ENCODE results near the gene TTC28. TPM values are rescaled to one million over a fixed set of nuclear protein-coding genes. Genes with fewer than 3 reads are reported as not detected.
"Not testable (repeated sequence)": the region's sequence is repeated elsewhere in the genome, so short reads cannot be mapped to it uniquely, and the experiment has no call there.

The TTC28 gene
- total and polyA plus RNA-seq, 2 donors (not counting 3 experiments of a cell fraction or from before 2014, with no cell fraction given) = 16.5 to 51.1 TPM

DNA sequence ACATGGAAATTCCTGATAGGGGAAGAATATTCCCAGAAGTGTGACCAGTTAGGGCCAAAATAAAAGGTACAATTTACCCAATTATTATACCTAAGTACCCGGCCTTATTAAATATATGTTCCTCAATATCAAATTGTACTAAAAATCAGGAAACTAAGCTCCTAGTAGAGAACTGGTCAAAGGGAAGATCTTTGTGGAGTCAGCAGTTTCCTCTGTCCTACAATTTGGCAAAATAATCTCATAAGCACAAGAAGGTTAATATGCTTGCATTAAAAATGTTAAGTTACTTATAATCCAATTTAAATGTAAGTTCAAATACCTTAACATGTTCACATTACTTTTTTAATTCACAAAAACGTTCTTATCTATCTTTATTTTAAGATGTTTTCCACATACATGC, 10.3 kb downstream of the TTC28 start:
- H4K20me1 ChIP-seq (replicated peaks; ENCODE audit: control insufficient read depth, extremely low read depth, insufficient read depth, low read length) = no peaks in the 10 kb centered on the region
- no peak overlapping the region for H3K4me3 ChIP-seq (replicated peaks in 1 of 3; ENCODE audit: insufficient read depth in 1 of 3, low read depth in 1 of 3, low read length in 3 of 3)
- peaks cover 10% of the 10 kb centered on the region for H3K79me2 ChIP-seq (ENCODE audit: control insufficient read depth, insufficient read depth, low read length)
- no peak for DNase-seq (ENCODE audit: low read depth, low spot score)
- intact Hi-C loops (cut with micrococcal nuclease) (no loop called here), dilution Hi-C loops (cut with MboI; ENCODE audit: extremely low pct_ligation_motif_present, low sequenced_read_pairs) (no loop called here)
- H3K36me3 ChIP-seq (ENCODE audit: control insufficient read depth in 2 of 2, extremely low read depth in 1 of 2, insufficient read depth in 2 of 2, low read length in 2 of 2) = no peaks in the 10 kb centered on the region
- FAIRE-seq = no peak
- no peaks in the 10 kb centered on the region for H3K9me3 ChIP-seq (replicated peaks; ENCODE audit: control insufficient read depth, insufficient read depth, low read length)
- no peak overlapping the region for H2AFZ ChIP-seq (ENCODE audit: low read depth, low read length)
- BruUV-seq (replicated peaks) = no TSS peak
- no peak overlapping the region for H3K4me2 ChIP-seq (ENCODE audit: insufficient read depth, low read length)
- TF ChIP-seq POLR2A (IDR thresholded peaks at IDR 0.05; ENCODE audit: low read depth, low read length) = no peak
- TF ChIP-seq MAX (IDR thresholded peaks at IDR 0.05; ENCODE audit: insufficient read depth, insufficient read length) = no peak
- TF ChIP-seq JUN (IDR thresholded peaks at IDR 0.05; ENCODE audit: borderline replicate concordance, insufficient read depth, insufficient read length, low read depth) = no peak
- no peak for TF ChIP-seq FOS (IDR thresholded peaks at IDR 0.05; ENCODE audit: borderline replicate concordance, insufficient read depth, low read length)
- TF ChIP-seq EZH2 (IDR thresholded peaks at IDR 0.05; ENCODE audit: borderline replicate concordance, low read depth, low read length, severe bottlenecking) = no peak
- no peak for TF ChIP-seq MYC (IDR thresholded peaks at IDR 0.05; ENCODE audit: low read depth, low read length)
- TF ChIP-seq, protein P1, sequence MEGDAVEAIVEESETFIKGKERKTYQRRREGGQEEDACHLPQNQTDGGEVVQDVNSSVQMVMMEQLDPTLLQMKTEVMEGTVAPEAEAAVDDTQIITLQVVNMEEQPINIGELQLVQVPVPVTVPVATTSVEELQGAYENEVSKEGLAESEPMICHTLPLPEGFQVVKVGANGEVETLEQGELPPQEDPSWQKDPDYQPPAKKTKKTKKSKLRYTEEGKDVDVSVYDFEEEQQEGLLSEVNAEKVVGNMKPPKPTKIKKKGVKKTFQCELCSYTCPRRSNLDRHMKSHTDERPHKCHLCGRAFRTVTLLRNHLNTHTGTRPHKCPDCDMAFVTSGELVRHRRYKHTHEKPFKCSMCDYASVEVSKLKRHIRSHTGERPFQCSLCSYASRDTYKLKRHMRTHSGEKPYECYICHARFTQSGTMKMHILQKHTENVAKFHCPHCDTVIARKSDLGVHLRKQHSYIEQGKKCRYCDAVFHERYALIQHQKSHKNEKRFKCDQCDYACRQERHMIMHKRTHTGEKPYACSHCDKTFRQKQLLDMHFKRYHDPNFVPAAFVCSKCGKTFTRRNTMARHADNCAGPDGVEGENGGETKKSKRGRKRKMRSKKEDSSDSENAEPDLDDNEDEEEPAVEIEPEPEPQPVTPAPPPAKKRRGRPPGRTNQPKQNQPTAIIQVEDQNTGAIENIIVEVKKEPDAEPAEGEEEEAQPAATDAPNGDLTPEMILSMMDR (IDR thresholded peaks at IDR 0.05; ENCODE audit: extremely low read depth in 1 of 2, insufficient read depth in 1 of 2, low read depth in 1 of 2, low read length in 2 of 2) = no peak
- no peak for TF ChIP-seq POLR2AphosphoS5 (IDR thresholded peaks at IDR 0.05; ENCODE audit: insufficient read depth, low read depth, low read length)
- TF ChIP-seq GATA2 (IDR thresholded peaks at IDR 0.05; ENCODE audit: insufficient read depth, insufficient read length, low read depth, low read length) = no peak
- no peak overlapping the region for H3K9ac ChIP-seq (replicated peaks; ENCODE audit: extremely low read depth, insufficient read depth, low read length)
- H3K4me1 ChIP-seq (ENCODE audit: control insufficient read depth, extremely low read depth, insufficient read depth, low read length) = no peaks in the 10 kb centered on the region
- CTCF ChIA-PET = no interaction called here
- H3K9me1 ChIP-seq (replicated peaks; ENCODE audit: control insufficient read depth, extremely low read depth, insufficient read depth, low read length) = no peaks in the 10 kb centered on the region
- POLR2A ChIA-PET = no interaction called here
- no peaks in the 10 kb centered on the region for H3K27me3 ChIP-seq (ENCODE audit: control insufficient read depth in 2 of 2, insufficient read depth in 2 of 2, low read length in 2 of 2)
- H3K27ac ChIP-seq (ENCODE audit: insufficient read depth, low read depth, low read length) = no peak overlapping the region

DNA sequence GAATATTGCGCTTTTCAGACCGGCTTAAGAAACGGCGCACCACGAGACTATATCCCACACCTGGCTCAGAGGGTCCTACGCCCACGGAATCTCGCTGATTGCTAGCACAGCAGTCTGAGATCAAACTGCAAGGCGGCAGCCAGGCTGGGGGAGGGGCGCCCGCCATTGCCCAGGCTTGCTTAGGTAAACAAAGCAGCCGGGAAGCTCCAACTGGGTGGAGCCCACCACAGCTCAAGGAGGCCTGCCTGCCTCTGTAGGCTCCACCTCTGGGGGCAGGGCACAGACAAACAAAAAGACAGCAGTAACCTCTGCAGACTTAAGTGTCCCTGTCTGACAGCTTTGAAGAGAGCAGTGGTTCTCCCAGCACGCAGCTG, 16.1 kb downstream of the TTC28 start:
- H3K4me1 ChIP-seq (ENCODE audit: control insufficient read depth, extremely low read depth, insufficient read depth, low read length); H3K79me2 ChIP-seq (ENCODE audit: control insufficient read depth, insufficient read depth, low read length); dilution Hi-C loops (cut with MboI; ENCODE audit: extremely low pct_ligation_motif_present, low sequenced_read_pairs); FAIRE-seq; H3K4me3 ChIP-seq (replicated peaks in 1 of 3; ENCODE audit: insufficient read depth in 1 of 3, low read depth in 1 of 3, low read length in 3 of 3); POLR2A ChIA-PET; H4K20me1 ChIP-seq (replicated peaks; ENCODE audit: control insufficient read depth, extremely low read depth, insufficient read depth, low read length); H3K9me3 ChIP-seq (replicated peaks; ENCODE audit: control insufficient read depth, insufficient read depth, low read length); H2AFZ ChIP-seq (ENCODE audit: low read depth, low read length); H3K27ac ChIP-seq (ENCODE audit: insufficient read depth, low read depth, low read length); BruUV-seq (replicated peaks); H3K9ac ChIP-seq (replicated peaks; ENCODE audit: extremely low read depth, insufficient read depth, low read length); H3K4me2 ChIP-seq (ENCODE audit: insufficient read depth, low read length); intact Hi-C loops (cut with micrococcal nuclease); CTCF ChIA-PET; H3K36me3 ChIP-seq (ENCODE audit: control insufficient read depth in 2 of 2, extremely low read depth in 1 of 2, insufficient read depth in 2 of 2, low read length in 2 of 2); H3K9me1 ChIP-seq (replicated peaks; ENCODE audit: control insufficient read depth, extremely low read depth, insufficient read depth, low read length); DNase-seq (ENCODE audit: low read depth, low spot score); H3K27me3 ChIP-seq (ENCODE audit: control insufficient read depth in 2 of 2, insufficient read depth in 2 of 2, low read length in 2 of 2): not testable (repeated sequence)

Data from endothelial cell of umbilical vein (primary cell).